K562 (cell line): Measurements from ENCODE around the gene CAMK2G. TPM values are rescaled to one million over a fixed set of nuclear protein-coding genes. Genes with fewer than 3 reads are reported as not detected.

Source experiments
- ATAC-seq: fragments of 200-7000 bp; cut with Tn5 transposase; 3 replicates; pipeline ENCODE4 v1.9.1; 2020; ENCODE audit warnings: moderate library complexity
- BruUV-seq: library from RNA; stranded (reverse); fragments of 400-500 nt; replicated peaks from 2 replicates; lab custom pipeline; 2021; lab: Mats Ljungman, UMichigan
- CTCF ChIA-PET: fragments of 300-600 bp; formaldehyde crosslinking; extraction: SDS; loops from one replicate; lab custom pipeline; 2021; ENCODE audit warnings: low intra/inter-chr PET ratio; lab: Yijun Ruan, JAX
- POLR2A ChIA-PET: fragments of 300-600, 350-650 bp; sonication (Branson Sonifier 250); formaldehyde crosslinking; extraction: SDS; loops from one replicate; lab custom pipeline; 2021; ENCODE audit warnings: antibody characterized with exemption, inconsistent platforms; lab: Yijun Ruan, JAX
- DNase-seq, 4 experiments: peaks; one replicate each; pipeline versions ENCODE4 v3.0.0 to v3.0.0-alpha.2; 2011 to 2018; ENCODE audit warnings: low spot score in 3 of 4, mixed read lengths in 3 of 4; ENCODE audit errors: extremely low read depth in 1 of 4
- FAIRE-seq: peaks from 2 replicates; lab custom pipeline; 2011; peaks lifted over from hg19 to GRCh38; lab: Jason Lieb, UNC
- H2AFZ ChIP-seq: 2 replicates; pipeline ENCODE4 v1.6.0; 2011; ENCODE audit warnings: low read depth, low read length, control low read depth, inconsistent platforms
- H3K27ac ChIP-seq: fragments of 200-600 bp; 3 replicates; pipeline ENCODE4 v1.8.0; 2011; ENCODE audit warnings: low read depth, mild to moderate bottlenecking, control low read depth, inconsistent platforms, low read length, moderate library complexity, mixed read lengths; ENCODE audit errors: extremely low read depth
- H3K27me3 ChIP-seq, 2 experiments: fragments of 300-600 bp in 1 of 2; 2 replicates in 1 of 2; 3 replicates in 1 of 2; pipeline versions ENCODE4 v1.6.0 to v1.8.0; 2011; ENCODE audit warnings: inconsistent platforms in 2 of 2, low read length in 2 of 2, mild to moderate bottlenecking in 1 of 2, mixed read lengths in 1 of 2, moderate library complexity in 1 of 2; ENCODE audit not compliant: control insufficient read depth in 2 of 2, insufficient read depth in 2 of 2
- H3K36me3 ChIP-seq: fragments of 300-600 bp; 3 replicates; pipeline ENCODE4 v1.8.0; 2011; ENCODE audit warnings: mild to moderate bottlenecking, low read length, inconsistent platforms; ENCODE audit not compliant: control insufficient read depth, insufficient read depth
- H3K4me1 ChIP-seq, 2 experiments: fragments of 200-600 bp in 1 of 2; replicated peaks in 1 of 2; 2 replicates in 1 of 2; 3 replicates in 1 of 2; pipeline versions ENCODE4 v1.5.1 to v1.8.0; 2011; ENCODE audit warnings: inconsistent platforms in 2 of 2, low read length in 2 of 2, mild to moderate bottlenecking in 1 of 2, mixed read lengths in 1 of 2, moderate library complexity in 1 of 2; ENCODE audit not compliant: control insufficient read depth in 2 of 2, insufficient read depth in 2 of 2
- H3K4me2 ChIP-seq: 2 replicates; pipeline ENCODE4 v1.6.1; 2011; ENCODE audit warnings: low read length, control low read depth, inconsistent platforms, mixed read lengths; ENCODE audit not compliant: insufficient read depth
- H3K4me3 ChIP-seq: fragments of 200-600 bp; sonication (generic), shearing (Covaris generic); 2 replicates; pipeline ENCODE4 v1.5.1; 2016; ENCODE audit warnings: control low read depth, inconsistent platforms
- H3K79me2 ChIP-seq: fragments of 200-600 bp; 3 replicates; pipeline ENCODE4 v1.8.0; 2011; ENCODE audit warnings: low read length, inconsistent platforms; ENCODE audit not compliant: control insufficient read depth, insufficient read depth
- H3K9ac ChIP-seq, 2 experiments: 2 replicates each; pipeline versions ENCODE4 v1.6.0 to v1.6.1; 2011; ENCODE audit warnings: low read depth in 2 of 2, low read length in 2 of 2, control low read depth in 1 of 2, inconsistent platforms in 1 of 2, mild to moderate bottlenecking in 1 of 2, mixed read lengths in 1 of 2; ENCODE audit not compliant: insufficient read depth in 1 of 2
- H3K9me1 ChIP-seq: one replicate; pipeline ENCODE4 v1.6.0; 2011; ENCODE audit warnings: inconsistent platforms, mild to moderate bottlenecking, low read length, moderate library complexity; ENCODE audit not compliant: control insufficient read depth, insufficient read depth
- H3K9me3 ChIP-seq: replicated peaks from 2 replicates; pipeline ENCODE4 v1.5.1; 2011; ENCODE audit warnings: low read depth, low read length, inconsistent platforms; ENCODE audit not compliant: control insufficient read depth, insufficient read depth
- H4K20me1 ChIP-seq: replicated peaks from 2 replicates; pipeline ENCODE4 v1.6.1; 2011; ENCODE audit warnings: low read length, inconsistent platforms, mixed read lengths; ENCODE audit not compliant: control insufficient read depth, insufficient read depth
- ZBTB33 ChIP-seq: sonication (generic); formaldehyde crosslinking; IDR thresholded peaks from 2 replicates; pipeline ENCODE4 v1.8.1; 2023; ENCODE audit warnings: mild to moderate bottlenecking, missing genetic modification reagents
- WGBS: fragments of 100-300 bp; shearing (Covaris generic); methylation state at CpG from one replicate; pipeline ENCODE4 v1.1.6; 2016; ENCODE audit warnings: low coverage, mixed read lengths; ENCODE audit not compliant: insufficient coverage; ENCODE audit errors: missing lambda C conversion rate; 5-methylcytosine and 5-hydroxymethylcytosine counted together
- in situ Hi-C: fragments of 300-500 bp; cut with MboI; formaldehyde crosslinking; loops from 4 replicates; pipeline ENCODE4 v1.15.0; 2018; ENCODE audit warnings: inconsistent platforms, mixed read lengths
- intact Hi-C: fragments of 100-400 bp; cut with micrococcal nuclease; formaldehyde crosslinking; loops from 2 replicates; pipeline ENCODE4 v1.14.2; 2022
- polyA plus RNA-seq, 8 experiments: library from polyadenylated mRNA; depleted of rRNA in 4 of 8; stranded (reverse) in 5 of 8; unstranded in 3 of 8; fragments of >200 nt; fragmentation: Nextera tagmentation in 2 of 8; fragmentation: Illumina TruSeq in 1 of 8; extraction: Ambion mirVana in 2 of 8; extraction: Trizol in 1 of 8; gene quantifications; 2 replicates each; pipeline versions ENCODE4 v1.2.1 to v1.2.3, GENCODE V29; 2011 to 2014; ENCODE audit warnings: inconsistent platforms in 1 of 8, missing spikeins in 1 of 8
- total RNA-seq, 7 experiments: library from RNA; depleted of rRNA in 6 of 7; stranded (reverse); fragments of >200 nt in 6 of 7; fragmentation: Illumina TruSeq in 2 of 7; extraction: Trizol in 2 of 7; gene quantifications; 2 replicates each; pipeline versions ENCODE4 v1.2.1 to v1.2.3, GENCODE V29; 2011 to 2021; ENCODE audit warnings: low replicate concordance in 1 of 7
- TF ChIP-seq, protein P1 (sequence below), 2 experiments: fragments of 450-650 bp; IDR thresholded peaks; 2 replicates each; pipeline ENCODE4 v1.6.1; 2016; ENCODE audit warnings: mild to moderate bottlenecking in 2 of 2, borderline replicate concordance in 1 of 2, low read depth in 1 of 2, moderate library complexity in 1 of 2

Gene CAMK2G
- total and polyA plus RNA-seq, 9 of the 15 experiments (the other 6 are each of a cell fraction or from before 2014, with no cell fraction given): 9.0 to 37.9 (median 32.6) TPM

GRCh38 chr10:73858750-73859427, 15.5 kb downstream of the CAMK2G start:
- no peak for DNase-seq
- no peak overlapping the region for H3K4me3 ChIP-seq
- POLR2A ChIA-PET: interaction anchor here (0.8 to 1.3 kb wide), 5 partner anchors 8 to 16 kb away, joined by 3 to 5 read pairs (median 3); partner anchors contain the start of gene CAMK2G

More at GRCh38 chr10:73858750-73859427, 15.5 kb downstream of the CAMK2G start:
- Histone ChIP-seq H3K27ac (no peak overlapping the region), H4K20me1 (no peaks in the 10 kb centered on the region; the same call in 1 of the 2 replicates), H3K36me3 (peaks cover 70% of the 10 kb centered on the region), H3K9me1 (peaks cover 3% of the 10 kb centered on the region), H3K79me2 (no peaks in the 10 kb centered on the region; the same call in 2 of the 3 replicates), H3K4me2 (no peak overlapping the region), H3K9ac (no peak overlapping the region), H2AFZ (no peak overlapping the region), H3K4me1 (peaks cover 2 to 12% of the 10 kb centered on the region in 2 experiments; a peak in 3 of 5 replicates), H3K27me3 (no peaks in the 10 kb centered on the region), H3K9me3 (no peaks in the 10 kb centered on the region)
- no peak for ATAC-seq
- in situ Hi-C loops (no loop called here), intact Hi-C loops (no loop called here)
- TF ChIP-seq ZBTB33 (CRISPR knock-in tag): 0 out of 2 replicates have a peak, but pooled peaks have one; percentile 34
- TF ChIP-seq, protein P1, sequence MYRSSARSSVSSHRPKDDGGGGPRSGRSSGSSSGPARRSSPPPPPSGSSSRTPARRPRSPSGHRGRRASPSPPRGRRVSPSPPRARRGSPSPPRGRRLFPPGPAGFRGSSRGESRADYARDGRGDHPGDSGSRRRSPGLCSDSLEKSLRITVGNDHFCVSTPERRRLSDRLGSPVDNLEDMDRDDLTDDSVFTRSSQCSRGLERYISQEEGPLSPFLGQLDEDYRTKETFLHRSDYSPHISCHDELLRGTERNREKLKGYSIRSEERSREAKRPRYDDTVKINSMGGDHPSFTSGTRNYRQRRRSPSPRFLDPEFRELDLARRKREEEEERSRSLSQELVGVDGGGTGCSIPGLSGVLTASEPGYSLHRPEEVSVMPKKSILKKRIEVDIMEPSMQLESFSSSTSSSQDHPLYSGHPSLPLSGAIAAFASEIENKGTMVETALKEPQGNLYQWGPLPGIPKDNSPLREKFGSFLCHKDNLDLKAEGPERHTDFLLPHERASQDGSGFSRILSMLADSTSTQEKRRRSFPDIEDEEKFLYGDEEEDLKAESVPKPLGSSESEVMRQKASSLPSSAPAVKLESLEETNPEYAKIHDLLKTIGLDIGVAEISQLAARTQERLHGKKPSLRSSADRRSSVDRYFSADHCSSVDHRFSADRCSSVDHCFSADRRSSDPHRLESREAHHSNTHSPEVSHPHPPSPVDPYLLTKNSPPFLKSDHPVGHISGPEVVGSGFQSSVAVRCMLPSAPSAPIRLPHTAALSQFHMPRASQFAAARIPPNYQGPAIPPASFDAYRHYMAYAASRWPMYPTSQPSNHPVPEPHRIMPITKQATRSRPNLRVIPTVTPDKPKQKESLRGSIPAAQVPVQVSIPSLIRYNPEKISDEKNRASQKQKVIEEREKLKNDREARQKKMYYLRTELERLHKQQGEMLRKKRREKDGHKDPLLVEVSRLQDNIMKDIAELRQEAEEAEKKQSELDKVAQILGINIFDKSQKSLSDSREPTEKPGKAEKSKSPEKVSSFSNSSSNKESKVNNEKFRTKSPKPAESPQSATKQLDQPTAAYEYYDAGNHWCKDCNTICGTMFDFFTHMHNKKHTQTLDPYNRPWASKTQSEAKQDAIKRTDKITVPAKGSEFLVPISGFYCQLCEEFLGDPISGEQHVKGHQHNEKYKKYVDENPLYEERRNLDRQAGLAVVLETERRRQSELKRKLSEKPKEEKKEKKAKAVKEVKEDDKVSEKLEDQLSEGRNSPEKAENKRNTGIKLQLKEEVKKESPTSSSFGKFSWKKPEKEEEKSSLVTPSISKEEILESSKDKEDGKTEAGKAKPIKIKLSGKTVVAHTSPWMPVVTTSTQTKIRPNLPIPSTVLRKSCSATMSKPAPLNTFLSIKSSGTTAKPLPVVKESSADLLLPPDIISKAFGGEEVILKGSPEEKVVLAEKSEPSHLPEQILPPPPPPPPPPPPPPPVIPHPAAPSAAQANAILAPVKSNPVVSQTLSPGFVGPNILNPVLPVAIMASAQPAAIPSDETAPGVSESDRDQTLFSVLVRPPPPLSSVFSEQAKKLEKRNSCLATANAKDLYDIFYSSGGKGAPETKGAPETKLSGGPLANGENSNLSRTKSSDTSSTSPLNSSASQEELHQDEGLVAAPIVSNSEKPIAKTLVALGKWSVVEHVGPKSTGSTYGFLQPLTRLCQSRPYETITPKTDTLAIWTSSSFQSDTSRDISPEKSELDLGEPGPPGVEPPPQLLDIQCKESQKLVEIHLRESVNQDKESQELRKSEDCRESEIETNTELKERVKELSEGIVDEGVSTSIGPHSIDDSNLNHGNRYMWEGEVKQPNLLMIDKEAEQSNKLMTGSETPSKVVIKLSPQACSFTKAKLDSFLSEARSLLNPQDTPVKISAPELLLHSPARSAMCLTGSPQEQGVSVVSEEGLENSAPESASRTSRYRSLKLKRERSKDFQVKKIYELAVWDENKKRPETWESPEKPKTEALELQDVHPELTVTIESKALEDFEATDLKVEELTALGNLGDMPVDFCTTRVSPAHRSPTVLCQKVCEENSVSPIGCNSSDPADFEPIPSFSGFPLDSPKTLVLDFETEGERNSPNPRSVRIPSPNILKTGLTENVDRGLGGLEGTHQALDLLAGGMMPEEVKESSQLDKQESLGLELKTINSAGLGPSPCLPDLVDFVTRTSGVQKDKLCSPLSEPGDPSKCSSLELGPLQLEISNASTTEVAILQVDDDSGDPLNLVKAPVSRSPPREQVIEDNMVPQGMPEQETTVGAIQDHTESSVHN (IDR thresholded peaks at IDR 0.05; ENCODE audit: borderline replicate concordance in 1 of 2, low read depth in 1 of 2): no peak
- CTCF ChIA-PET: no interaction called here
- no peak for FAIRE-seq
- WGBS: 95% methylated on average over 13 of the region's 13 CpGs
- BruUV-seq: no TSS peak
